ENCODE data around the gene TSR1.

DNA sequence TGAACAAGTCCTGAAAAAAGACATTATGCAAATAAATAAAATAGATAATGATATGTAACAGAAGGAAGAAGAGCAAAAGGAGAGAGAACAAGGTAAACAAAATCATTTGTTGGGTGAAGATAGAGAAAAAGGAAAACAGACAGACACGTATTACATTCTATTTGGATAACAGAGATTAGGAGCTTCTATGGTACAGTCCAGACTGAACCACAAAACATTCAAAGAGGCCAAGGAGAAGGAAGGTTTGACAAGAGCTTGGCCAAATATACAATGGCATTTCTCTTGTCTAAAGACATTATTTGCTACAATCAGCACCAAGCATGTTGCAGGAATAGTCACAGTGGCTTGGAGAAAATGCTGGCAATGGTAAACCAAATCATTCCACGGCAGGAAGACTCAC lies 61.8 kb downstream of the TSR1 start:
- TF ChIP-seq EZH2 (IDR thresholded peaks at IDR 0.05; ENCODE audit: borderline replicate concordance, insufficient read depth, low read depth, low read length, poor library complexity, severe bottlenecking): no peak
- TF ChIP-seq, protein P1, sequence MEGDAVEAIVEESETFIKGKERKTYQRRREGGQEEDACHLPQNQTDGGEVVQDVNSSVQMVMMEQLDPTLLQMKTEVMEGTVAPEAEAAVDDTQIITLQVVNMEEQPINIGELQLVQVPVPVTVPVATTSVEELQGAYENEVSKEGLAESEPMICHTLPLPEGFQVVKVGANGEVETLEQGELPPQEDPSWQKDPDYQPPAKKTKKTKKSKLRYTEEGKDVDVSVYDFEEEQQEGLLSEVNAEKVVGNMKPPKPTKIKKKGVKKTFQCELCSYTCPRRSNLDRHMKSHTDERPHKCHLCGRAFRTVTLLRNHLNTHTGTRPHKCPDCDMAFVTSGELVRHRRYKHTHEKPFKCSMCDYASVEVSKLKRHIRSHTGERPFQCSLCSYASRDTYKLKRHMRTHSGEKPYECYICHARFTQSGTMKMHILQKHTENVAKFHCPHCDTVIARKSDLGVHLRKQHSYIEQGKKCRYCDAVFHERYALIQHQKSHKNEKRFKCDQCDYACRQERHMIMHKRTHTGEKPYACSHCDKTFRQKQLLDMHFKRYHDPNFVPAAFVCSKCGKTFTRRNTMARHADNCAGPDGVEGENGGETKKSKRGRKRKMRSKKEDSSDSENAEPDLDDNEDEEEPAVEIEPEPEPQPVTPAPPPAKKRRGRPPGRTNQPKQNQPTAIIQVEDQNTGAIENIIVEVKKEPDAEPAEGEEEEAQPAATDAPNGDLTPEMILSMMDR (IDR thresholded peaks at IDR 0.05): no peak

Data from B cell (primary cell).